GM21737 (cell line): ENCODE measurements around the gene PTPN2.

Experiments used
- ATAC-seq: cut with Tn5 transposase; IDR thresholded peaks from one replicate; pipeline ENCODE4 v1.9.1; 2021; ENCODE audit warnings: mild to moderate bottlenecking, moderate library complexity; ENCODE audit not compliant: unreplicated experiment

The PTPN2 gene

GRCh38 chr18:12828116-12829051 lies 55.7 kb downstream of the PTPN2 start:
- ATAC-seq: no peak

- no peak for ATAC-seq
These were observed 56.4 kb downstream of the PTPN2 start for GRCh38 chr18:12827588-12827987.

GRCh38 chr18:12825230-12825629 lies 58.8 kb downstream of the PTPN2 start:
- no peak for ATAC-seq

- ATAC-seq: no peak
These were observed 60.1 kb downstream of the PTPN2 start for GRCh38 chr18:12823892-12824291.

GRCh38 chr18:12821408-12821807 lies 62.6 kb downstream of the PTPN2 start:
- no peak for ATAC-seq

- ATAC-seq: no peak
These were observed 63.5 kb downstream of the PTPN2 start for GRCh38 chr18:12820506-12820905.

GRCh38 chr18:12819841-12820240 lies 64.2 kb downstream of the PTPN2 start:
- ATAC-seq: no peak

GRCh38 chr18:12819322-12819721 lies 64.7 kb downstream of the PTPN2 start:
- ATAC-seq: peak; percentile 77

- no peak for ATAC-seq
These were observed 65.8 kb downstream of the PTPN2 start for GRCh38 chr18:12818243-12818642.

GRCh38 chr18:12816451-12816850 lies 67.6 kb downstream of the PTPN2 start:
- ATAC-seq: no peak

GRCh38 chr18:12811191-12811950 lies 72.7 kb downstream of the PTPN2 start:
- ATAC-seq: no peak

GRCh38 chr18:12803069-12803936 lies 80.7 kb downstream of the PTPN2 start:
- ATAC-seq: no peak

GRCh38 chr18:12802538-12802937 lies 81.5 kb downstream of the PTPN2 start:
- ATAC-seq: no peak

GRCh38 chr18:12796448-12796847 lies 87.6 kb downstream of the PTPN2 start:
- no peak for ATAC-seq

- ATAC-seq: no peak
These were observed 92.4 kb downstream of the PTPN2 start for GRCh38 chr18:12791610-12792009.

- ATAC-seq: no peak
These were observed 97.4 kb downstream of the PTPN2 start for GRCh38 chr18:12786669-12787068.

- ATAC-seq: no peak
These were observed 100.5 kb downstream of the PTPN2 start for GRCh38 chr18:12783524-12783923.

- ATAC-seq: no peak
These were observed 101.5 kb downstream of the PTPN2 start for GRCh38 chr18:12782521-12782920.

- ATAC-seq: no peak
These were observed 104.6 kb downstream of the PTPN2 start for GRCh38 chr18:12779456-12779855.

GRCh38 chr18:12779043-12779442 lies 105.0 kb downstream of the PTPN2 start:
- no peak for ATAC-seq

GRCh38 chr18:12777500-12777944 lies 106.5 kb downstream of the PTPN2 start:
- no peak for ATAC-seq
